Stomach (tissue), 4 donors: ENCODE results near the gene SHMT2.

Experiments used
- CTCF ChIP-seq, 7 experiments: fragments of 450-650 bp in 4 of 7; fragments of 200-600 bp in 3 of 7; sonication (generic) in 3 of 7; IDR thresholded peaks; one replicate each; pipeline ENCODE4 v1.5.1; 2016 to 2019; ENCODE audit warnings: antibody characterized with exemption in 7 of 7, control low read depth in 2 of 7, mild to moderate bottlenecking in 1 of 7
- EP300 ChIP-seq: sonication (generic); formaldehyde crosslinking; IDR thresholded peaks from one replicate; pipeline ENCODE4 v1.6.1; 2017; ENCODE audit warnings: antibody characterized with exemption
- POLR2AphosphoS5 ChIP-seq, 3 donors: sonication (generic); formaldehyde crosslinking; IDR thresholded peaks; one replicate each; pipeline ENCODE4 v1.6.1; 2016; ENCODE audit warnings: antibody characterized with exemption in 3 of 3

GRCh38 chr12:57188090-57188425 lies 41.5 kb upstream of the SHMT2 start:
- no peak for TF ChIP-seq CTCF (IDR thresholded peaks at IDR 0.05)
- TF ChIP-seq EP300 = no peak
- TF ChIP-seq POLR2AphosphoS5 (IDR thresholded peaks at IDR 0.05) = no peak
